ENCODE measurements around the gene GNAS.
"Not testable (repeated sequence)": the region's sequence is repeated elsewhere in the genome, so short reads cannot be mapped to it uniquely, and the experiment has no call there.

GNAS gene

GRCh38 chr20:58828136-58828535 lies 24.4 kb upstream of the GNAS start:
- no peak for DNase-seq (ENCODE audit: low read depth in 2 of 2)

DNA sequence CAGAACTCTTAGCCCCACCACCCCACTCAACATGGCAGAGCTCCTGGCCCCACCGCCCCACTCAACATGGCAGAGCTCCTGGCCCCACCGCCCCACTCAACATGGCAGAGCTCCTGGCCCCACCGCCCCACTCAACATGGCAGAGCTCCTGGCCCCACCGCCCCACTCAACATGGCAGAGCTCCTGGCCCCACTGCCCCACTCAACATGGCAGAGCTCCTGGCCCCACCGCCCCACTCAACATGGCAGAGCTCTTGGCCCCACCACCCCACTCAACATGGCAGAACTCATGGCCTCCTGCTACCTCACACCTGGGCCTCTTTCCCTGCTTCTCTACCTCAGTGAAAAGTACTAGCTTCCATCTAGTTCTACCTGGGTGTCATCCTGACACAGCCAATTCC lies 23.7 kb upstream of the GNAS start:
- not testable (repeated sequence) for DNase-seq (ENCODE audit: low read depth in 2 of 2)

- DNase-seq (ENCODE audit: low read depth in 2 of 2), result no peak
These were observed 23.0 kb upstream of the GNAS start for GRCh38 chr20:58829531-58829941.

DNA sequence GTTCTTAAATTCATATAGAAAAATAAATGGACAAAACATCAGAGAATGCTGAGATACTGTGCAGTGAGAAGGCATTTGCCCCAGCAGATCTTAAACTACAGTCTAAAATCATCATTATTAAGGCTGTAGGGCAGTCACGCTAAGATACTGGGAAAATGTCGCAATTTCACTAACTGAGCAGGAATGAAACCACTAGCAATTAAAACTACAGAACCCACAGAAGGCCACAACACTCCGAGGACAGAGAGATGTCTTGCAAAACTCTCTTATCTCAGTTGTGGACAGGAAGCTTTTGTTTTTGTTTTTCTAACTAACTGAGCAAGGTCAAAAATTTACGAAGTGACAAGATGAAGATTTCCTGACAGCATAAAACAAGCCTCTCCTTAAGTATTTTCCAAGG lies 20.1 kb upstream of the GNAS start:
- DNase-seq (ENCODE audit: low read depth in 2 of 2), result no peak

- DNase-seq (ENCODE audit: low read depth in 2 of 2), result no peak
These were observed 18.6 kb upstream of the GNAS start for GRCh38 chr20:58833921-58834320.

DNA sequence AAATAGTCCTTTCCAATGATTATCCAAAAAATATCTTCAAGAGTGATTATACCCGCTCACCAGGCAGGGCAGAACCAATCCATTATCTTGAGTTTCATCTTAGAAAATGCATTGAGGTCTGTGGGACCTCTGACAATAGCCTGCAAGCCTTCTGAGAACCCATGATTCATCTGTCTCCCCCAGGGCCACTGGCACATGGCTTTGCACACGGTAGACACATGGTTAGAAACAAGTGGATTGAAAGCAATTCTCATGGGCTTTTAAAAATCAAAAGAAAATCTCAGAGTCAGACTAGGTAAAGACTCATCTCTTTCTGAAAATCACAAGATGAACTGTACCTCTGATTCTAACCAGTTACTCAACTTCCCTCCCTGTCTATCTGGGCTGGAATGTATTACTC lies 17.3 kb upstream of the GNAS start:
- no peak for DNase-seq (ENCODE audit: low read depth in 2 of 2)

DNA sequence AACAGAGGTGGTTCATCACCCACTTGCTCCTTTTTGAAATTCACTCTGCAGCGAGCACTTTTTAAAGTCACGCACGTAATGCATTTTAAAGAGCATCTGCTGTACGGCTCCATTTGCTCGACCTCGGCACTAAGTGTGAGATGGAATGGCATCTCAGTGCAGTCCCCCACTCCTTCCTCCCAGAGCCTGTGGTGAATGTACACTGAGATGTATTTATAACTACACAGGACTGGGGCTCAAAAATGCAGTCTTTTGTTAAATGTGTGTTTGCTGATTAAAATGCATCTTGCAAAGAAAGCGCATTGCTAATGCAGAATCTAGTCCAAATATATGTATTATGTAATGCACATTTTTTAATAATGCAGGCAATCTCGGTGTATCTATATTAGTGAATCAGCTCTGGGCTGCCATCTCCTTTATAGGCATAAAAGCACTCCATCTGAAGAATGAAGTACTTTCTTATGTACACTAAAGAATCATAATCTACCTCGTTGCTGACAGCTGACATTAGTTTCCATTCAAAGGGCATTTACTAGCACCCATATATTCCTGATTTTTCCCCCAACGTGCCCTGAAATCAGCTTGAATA lies 15.8 kb upstream of the GNAS start:
- DNase-seq (ENCODE audit: low read depth in 2 of 2), result no peak

GRCh38 chr20:58837717-58838116 lies 14.8 kb upstream of the GNAS start:
- no peak for DNase-seq (ENCODE audit: low read depth in 2 of 2)

- no peak for DNase-seq (ENCODE audit: low read depth in 2 of 2)
These were observed 14.3 kb upstream of the GNAS start for GRCh38 chr20:58838174-58838573.

DNA sequence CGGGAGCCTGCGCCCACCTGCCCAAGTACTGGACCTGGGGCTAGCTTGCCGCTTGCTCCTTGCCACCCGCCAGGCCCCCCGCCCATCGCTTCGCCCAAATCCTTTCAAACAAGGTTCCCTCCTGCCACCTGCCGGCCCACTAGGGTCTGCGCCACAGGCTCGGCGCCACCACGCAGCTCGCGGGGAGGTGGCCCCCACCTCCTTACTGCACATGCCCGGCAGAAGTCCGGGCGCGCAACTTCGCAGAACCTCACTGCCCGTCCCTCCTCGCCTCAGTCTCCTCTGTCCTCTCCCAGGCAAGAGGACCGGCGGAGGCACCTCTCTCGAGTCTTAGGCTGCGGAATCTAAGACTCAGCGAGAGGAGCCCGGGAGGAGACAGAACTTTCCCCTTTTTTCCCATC lies 13.0 kb upstream of the GNAS start:
- peak in 1 of 2 donors; percentile 38 for DNase-seq (ENCODE audit: low read depth in 2 of 2)

DNA sequence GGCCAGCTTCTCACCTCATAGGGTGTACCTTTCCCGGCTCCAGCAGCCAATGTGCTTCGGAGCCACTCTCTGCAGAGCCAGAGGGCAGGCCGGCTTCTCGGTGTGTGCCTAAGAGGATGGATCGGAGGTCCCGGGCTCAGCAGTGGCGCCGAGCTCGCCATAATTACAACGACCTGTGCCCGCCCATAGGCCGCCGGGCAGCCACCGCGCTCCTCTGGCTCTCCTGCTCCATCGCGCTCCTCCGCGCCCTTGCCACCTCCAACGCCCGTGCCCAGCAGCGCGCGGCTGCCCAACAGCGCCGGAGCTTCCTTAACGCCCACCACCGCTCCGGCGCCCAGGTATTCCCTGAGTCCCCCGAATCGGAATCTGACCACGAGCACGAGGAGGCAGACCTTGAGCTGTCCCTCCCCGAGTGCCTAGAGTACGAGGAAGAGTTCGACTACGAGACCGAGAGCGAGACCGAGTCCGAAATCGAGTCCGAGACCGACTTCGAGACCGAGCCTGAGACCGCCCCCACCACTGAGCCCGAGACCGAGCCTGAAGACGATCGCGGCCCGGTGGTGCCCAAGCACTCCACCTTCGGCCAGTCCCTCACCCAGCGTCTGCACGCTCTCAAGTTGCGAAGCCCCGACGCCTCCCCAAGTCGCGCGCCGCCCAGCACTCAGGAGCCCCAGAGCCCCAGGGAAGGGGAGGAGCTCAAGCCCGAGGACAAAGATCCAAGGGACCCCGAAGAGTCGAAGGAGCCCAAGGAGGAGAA lies 12.3 kb upstream of the GNAS start:
- no peak for DNase-seq (ENCODE audit: low read depth in 2 of 2)

DNA sequence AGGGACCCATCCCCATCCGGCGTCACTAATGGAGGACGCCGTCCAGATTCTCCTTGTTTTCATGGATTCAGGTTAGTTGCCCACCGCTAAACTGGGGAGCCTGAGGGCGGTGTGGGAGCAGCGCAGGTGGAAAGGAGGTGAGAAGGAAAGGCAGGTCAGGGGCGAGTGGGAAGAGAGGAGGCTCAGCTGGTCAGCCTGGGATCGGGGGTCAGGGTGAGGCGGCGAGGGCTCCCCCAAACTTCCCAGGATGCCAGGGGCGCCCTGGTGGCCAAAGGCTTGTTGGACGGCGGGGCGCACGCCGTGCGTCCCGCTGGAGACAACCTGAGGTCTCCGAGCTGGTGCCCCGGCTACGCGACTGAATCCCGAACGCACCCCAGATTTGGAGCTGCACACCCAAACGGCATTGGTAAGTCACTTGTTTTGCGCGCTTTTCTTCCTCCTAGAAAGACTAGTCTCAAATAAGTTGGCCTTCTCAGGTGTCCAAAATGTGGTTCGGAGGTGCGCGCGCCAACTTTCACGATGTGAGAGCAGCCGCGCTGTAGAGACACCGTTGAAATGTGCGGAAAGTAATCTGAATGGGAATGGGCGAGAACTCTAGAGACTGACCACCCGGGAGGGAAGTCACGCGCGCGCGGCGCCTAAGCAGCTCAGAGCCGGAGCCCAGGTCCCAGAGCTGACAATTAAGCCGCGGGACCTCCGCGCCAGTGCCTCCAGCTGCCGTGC lies 11.5 kb upstream of the GNAS start:
- DNase-seq (ENCODE audit: low read depth in 2 of 2), result no peak

GRCh38 chr20:58841539-58842264 lies 10.8 kb upstream of the GNAS start:
- DNase-seq (ENCODE audit: low read depth in 2 of 2), result no peak

DNA sequence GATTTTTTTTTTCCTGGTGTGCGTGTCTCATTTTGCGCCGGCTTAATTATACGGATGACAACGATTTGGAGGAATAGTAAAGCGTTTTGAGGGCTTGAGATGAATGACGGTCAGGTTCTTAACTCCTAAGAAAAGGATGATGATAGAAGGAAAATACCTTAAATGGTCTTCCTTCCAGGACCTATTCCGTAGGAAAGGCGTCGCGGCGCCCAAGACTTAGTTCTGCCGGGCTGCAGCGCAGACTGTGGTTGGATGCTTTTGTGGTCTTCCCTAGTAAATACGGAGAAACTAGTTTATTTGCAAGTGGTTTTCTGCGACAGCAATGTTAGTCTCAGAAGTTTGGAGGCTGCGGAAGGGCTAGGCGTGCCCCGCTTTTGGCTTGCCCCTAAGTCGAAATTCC lies 10.2 kb upstream of the GNAS start:
- DNase-seq (ENCODE audit: low read depth in 2 of 2), result no peak

GRCh38 chr20:58843128-58843556 lies 9.4 kb upstream of the GNAS start:
- no peak for DNase-seq (ENCODE audit: low read depth in 2 of 2)

DNA sequence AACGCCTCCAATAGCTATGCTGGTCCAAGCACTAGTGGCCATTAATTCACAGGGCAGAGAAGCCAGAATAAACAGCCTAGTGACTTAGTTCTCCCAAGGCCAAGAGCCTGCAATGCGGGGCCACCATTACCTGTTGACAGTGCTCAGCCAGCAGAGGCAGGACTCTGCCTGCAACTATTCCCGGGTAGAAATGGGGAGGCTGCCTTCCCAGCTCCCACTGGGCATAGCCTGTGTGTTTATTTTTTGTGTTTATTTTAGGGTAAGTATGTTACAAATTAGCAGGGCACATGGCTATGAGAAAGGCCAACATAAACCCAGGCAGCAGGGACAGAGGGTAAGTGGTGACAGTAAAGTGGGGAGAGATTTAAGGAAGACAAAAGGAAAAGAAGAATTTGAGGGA lies 6.8 kb upstream of the GNAS start:
- DNase-seq (ENCODE audit: low read depth in 2 of 2), result no peak

- DNase-seq (ENCODE audit: low read depth in 2 of 2), result no peak
These were observed 5.1 kb upstream of the GNAS start for GRCh38 chr20:58847463-58847862.

DNA sequence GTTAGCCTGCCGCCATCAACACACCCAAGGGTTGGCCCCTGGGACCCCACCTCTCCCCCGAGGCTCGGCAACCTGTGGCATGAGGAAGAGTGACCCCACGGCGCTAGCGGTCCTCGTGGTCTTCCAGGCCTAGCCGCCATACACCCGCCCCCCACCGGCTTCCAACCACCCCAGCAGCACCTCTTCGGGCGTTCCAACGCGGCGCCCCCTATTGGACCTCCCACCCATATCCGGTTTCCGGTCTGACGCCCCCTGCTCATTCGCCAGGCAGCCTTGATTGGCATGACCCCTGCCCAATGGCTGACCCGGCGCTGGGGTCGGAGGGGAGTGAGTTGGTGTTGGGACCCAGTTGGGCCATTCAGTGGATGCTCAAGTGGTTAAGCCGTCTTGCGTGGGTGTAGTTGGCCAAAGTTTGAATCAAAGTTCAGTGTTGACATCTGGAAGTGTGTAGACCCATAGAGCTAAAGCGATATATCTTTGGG lies 1.8 kb upstream of the GNAS start, which contains the start of gene GNAS-AS1:
GNAS-AS1 (minus strand) TSS at position 210 of the 482 bp plus-strand sequence.
- peak; percentile 82 for DNase-seq (ENCODE audit: low read depth in 2 of 2)

GRCh38 chr20:58851221-58851968 lies 1.1 kb upstream of the GNAS start:
- DNase-seq (ENCODE audit: low read depth in 2 of 2), result no peak

- DNase-seq (ENCODE audit: low read depth in 2 of 2), result no peak
These were observed 502 bp upstream of the GNAS start for GRCh38 chr20:58851969-58852458.

GRCh38 chr20:58853466-58853865 lies 950 bp downstream of the GNAS start:
- DNase-seq (ENCODE audit: low read depth in 2 of 2), result no peak

All from stimulated activated CD4-positive, alpha-beta T cell treated with anti-CD3 and anti-CD28 coated beads, Interleukin-4, amount 100 ng/mL, for 48 hours (primary cell).